ENCODE results near the gene DBF4.
"Not testable (repeated sequence)": the region's sequence is repeated elsewhere in the genome, so short reads cannot be mapped to it uniquely, and the experiment has no call there.

Gene DBF4

DNA sequence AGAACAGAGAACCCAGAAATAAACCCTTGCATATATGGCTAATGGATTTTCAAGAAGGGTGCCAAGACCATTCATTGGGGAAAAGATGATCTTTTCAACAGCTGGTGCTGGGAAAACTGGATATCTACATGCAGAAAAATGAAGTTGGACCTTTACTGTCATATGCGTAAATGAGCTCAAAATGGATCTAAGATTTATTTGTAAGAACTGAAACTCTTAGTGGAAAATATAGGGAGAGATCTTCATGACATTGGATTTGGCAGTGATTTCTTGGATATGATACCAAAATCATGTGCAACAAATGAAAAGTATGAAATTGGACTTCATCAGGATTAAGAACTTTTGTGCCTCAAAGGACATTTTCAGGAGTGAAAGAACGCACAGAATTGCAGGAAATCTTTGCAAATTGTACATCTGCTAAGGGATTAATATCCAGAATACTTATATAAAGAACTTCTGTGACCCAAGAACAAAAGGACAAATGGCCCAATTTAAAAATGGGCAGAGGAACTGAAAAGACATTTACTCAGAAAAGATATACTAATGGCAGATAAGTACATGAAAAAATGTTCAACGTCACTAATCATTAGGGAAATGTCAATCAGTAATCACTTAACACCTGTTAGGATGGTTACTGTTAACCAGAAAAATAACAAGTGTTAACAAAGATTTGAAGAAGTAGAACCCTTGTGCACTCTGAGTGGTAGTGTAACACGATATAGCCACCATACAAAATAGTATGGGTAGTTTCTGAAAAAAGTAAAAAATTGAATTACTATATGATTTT, 6.1 kb downstream of the DBF4 start:
- in situ Hi-C loops (cut with MboI; ENCODE audit: low sequenced_read_pairs): no loop called here

DNA sequence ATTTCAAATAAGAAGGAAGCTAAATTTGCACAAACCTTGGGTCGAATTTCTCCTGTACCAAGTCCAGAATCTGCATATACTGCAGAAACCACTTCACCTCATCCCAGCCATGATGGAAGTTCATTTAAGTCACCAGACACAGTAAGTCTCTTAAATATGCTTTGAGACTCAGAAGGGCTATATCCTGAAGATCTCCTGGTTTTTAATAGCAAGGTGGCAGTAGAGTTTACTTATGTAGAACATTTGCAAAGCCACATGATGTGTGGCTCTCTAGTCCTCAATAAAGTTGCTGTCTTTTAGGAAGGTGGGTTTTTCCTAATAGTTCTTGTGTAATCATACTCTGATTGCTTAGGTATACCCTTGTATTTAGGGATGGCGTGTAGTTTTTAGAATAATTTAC, 8.7 kb downstream of the DBF4 start:
- in situ Hi-C loops (cut with MboI; ENCODE audit: low sequenced_read_pairs): no loop called here

DNA sequence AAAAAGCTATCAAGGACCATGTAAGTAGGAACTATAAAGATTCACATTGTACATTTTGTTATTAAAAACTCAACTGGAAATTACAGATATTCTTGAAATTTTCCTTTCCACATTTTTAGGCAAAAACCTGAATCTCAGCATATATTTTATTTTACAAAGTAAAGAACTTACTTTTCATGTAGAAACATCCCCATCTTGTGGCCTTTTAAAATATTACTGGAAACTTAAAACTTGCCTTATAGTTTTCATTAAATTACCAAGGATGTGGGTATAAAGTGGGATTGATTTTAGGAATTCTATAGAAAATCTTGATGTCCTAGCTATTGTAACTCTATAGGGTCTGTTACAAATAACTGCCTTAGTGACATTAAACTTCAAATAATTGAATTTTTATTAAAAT, 10.6 kb downstream of the DBF4 start:
- in situ Hi-C loops (cut with MboI; ENCODE audit: low sequenced_read_pairs): no loop called here

DNA sequence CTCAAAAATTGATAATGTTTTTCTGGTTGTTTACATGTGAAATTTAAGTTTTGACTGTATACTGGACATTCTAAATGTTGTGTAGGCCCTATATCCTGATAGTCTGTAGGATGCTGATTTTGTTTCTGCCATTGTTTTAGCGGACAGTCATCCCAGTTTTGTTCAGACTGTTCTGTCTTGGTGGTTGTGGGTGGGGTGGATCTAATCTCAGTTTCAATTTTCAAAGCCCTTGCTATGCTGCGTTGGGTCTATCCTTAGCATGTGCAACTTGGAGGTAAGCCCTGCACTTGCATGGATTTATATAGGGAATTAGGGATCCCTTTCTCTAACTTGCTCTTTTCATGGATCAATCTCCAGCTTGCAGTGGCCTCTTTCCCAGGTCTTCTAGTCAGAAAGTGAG, 19.1 kb downstream of the DBF4 start:
- in situ Hi-C loops (cut with MboI; ENCODE audit: low sequenced_read_pairs): no loop called here

DNA sequence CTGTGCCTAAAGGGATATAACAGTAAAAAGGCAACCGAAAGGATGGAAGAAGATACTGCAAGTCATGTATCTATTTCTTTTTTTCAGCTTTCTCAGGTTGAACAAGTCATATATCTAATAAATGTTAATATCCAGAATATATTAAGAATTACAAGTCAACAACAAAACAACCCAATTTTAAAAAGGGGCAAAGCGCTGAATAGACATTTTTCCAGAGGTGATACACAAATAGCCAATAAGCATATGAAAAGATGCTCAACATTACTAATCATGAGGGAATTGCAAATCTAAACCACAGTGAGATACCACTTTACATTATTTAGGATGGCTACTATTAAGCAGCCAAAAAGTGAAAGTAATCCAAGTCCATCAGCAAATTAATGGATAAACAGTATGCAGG, 23.0 kb downstream of the DBF4 start:
- in situ Hi-C loops (cut with MboI; ENCODE audit: low sequenced_read_pairs): no loop called here

DNA sequence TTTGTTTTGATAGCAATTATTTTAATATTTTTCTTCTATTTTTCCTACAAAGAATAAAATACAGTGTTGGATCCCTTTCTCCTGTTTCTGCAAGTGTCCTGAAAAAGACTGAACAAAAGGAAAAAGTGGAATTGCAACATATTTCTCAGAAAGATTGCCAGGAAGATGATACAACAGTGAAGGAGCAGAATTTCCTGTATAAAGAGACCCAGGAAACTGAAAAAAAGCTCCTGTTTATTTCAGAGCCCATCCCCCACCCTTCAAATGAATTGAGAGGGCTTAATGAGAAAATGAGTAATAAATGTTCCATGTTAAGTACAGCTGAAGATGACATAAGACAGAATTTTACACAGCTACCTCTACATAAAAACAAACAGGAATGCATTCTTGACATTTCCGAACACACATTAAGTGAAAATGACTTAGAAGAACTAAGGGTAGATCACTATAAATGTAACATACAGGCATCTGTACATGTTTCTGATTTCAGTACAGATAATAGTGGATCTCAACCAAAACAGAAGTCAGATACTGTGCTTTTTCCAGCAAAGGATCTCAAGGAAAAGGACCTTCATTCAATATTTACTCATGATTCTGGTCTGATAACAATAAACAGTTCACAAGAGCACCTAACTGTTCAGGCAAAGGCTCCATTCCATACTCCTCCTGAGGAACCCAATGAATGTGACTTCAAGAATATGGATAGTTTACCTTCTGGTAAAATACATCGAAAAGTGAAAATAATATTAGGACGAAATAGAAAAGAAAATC, 31.0 kb downstream of the DBF4 start:
- in situ Hi-C loops (cut with MboI; ENCODE audit: low sequenced_read_pairs): not testable (repeated sequence)

DNA sequence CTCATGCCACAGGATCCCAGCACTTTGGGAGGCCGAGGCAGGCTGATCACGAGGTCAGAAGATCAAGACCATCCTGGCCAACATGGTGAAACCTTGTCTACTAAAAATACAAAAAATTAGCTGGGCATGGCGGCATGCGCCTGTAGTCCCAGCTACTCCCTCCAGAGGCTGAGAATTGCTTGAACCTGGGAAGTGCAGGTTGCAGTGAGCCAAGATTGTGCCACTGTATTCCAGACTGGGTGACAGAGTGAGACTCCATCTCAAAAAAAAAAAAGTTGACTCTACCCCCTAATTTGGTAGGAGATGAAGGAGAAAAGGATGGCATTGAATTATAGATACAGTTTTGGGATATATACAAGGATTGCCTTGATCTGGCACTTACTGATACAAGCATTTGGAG, 32.5 kb downstream of the DBF4 start:
- in situ Hi-C loops (cut with MboI; ENCODE audit: low sequenced_read_pairs): not testable (repeated sequence)

DNA sequence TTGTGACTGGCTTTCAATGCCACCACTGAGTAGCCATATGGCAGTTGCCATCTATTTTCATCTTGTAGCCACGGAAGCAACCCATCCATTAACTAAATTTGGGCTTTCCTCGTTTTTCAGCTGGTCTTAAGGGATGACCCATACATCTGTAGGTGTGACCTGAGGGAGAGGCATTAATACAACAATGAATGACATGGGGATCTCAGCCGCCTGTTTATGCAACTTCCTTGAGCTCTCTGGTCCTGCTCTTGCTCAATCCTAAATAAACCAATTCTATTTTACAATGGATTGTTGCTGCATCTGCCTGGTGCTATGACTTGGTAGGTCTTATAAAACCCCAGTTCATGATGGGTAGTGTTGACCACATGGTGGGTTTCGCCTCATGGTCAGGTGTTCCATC, 35.8 kb downstream of the DBF4 start:
- in situ Hi-C loops (cut with MboI; ENCODE audit: low sequenced_read_pairs): no loop called here

DNA sequence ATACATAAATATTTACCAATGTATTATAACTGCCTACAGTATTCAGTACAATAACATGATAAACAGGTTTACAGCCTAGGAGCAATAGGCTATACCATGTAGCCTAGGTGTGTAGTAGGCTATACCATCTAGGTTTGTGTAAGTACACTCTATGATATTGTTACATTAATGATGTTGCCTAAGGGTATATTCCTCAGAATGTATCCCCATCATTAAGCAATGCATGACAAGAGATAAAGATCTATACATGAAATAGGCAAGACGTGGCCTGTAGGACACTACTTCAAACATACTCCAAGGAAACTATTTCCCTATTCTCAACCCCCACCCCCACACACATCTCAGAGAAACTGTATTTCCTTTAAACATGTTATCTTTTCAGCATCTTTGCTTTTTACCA, 42.4 kb downstream of the DBF4 start:
- in situ Hi-C loops (cut with MboI; ENCODE audit: low sequenced_read_pairs): no loop called here

DNA sequence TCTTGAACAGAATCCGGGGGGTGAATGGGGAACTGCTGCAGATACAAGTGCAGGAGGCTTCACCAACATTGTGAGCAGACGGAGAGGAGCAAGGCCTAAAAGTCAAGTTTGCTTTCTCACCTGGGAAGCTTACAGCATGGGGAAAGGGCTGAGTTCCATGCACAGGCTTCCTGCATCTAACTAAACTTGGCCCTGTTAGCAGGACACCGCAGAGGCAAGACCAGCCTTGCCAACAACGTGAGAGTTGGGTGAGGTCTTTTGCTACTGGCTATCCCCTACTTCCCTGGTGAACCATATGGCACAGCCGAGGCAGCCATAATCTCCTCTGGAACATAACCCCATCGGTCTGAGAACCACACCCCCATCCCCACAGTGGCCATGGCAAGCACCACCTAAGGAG, 43.6 kb downstream of the DBF4 start:
- in situ Hi-C loops (cut with MboI; ENCODE audit: low sequenced_read_pairs): no loop called here

DNA sequence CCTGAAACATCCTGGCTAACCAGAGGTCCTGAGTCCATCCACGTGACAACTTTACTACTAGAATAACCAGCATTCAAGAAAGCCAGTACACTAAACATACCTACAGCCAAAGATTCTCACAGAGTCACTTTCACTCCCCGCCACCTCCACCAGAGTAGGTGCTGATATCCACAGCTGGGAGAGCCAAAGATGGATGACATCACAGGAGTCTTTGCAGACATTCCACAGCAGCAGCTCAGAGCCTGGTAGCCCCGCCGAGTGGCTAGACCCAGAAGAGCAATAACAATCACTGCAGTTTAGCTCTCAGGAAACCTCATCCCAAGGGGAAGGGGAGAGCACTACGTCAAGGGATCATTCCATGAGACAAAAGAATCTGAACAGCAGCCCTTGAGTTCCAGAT, 44.3 kb downstream of the DBF4 start:
- in situ Hi-C loops (cut with MboI; ENCODE audit: low sequenced_read_pairs): no loop called here

DNA sequence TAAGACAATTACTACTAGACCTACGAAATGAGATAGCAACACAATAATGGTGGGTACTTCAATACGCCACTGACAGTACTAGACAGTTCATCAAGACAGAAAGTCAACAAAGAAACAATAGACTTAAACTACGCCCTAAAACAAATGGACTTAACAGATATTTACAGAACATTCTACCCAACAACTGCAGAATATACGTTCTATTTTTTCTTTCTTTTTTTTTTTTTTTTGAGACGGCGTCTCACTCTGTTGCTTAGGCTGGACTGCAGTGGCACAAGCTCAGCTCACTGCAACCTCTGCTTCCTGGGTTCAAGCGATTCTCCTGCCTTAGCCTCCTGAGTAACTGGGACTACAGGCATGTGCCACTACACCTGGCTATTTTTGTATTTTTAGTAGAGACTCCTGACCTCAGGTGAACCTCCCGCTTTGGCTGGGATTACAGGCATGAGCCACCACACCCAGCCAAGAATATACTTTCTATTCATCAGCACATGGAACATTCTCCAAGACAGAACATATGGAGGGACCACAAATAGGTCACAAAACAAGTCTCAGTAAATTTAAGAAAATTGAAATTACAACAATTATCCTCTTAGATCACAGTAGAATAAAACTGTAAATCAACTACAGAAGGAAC, 46.6 kb downstream of the DBF4 start:
- in situ Hi-C loops (cut with MboI; ENCODE audit: low sequenced_read_pairs): not testable (repeated sequence)

DNA sequence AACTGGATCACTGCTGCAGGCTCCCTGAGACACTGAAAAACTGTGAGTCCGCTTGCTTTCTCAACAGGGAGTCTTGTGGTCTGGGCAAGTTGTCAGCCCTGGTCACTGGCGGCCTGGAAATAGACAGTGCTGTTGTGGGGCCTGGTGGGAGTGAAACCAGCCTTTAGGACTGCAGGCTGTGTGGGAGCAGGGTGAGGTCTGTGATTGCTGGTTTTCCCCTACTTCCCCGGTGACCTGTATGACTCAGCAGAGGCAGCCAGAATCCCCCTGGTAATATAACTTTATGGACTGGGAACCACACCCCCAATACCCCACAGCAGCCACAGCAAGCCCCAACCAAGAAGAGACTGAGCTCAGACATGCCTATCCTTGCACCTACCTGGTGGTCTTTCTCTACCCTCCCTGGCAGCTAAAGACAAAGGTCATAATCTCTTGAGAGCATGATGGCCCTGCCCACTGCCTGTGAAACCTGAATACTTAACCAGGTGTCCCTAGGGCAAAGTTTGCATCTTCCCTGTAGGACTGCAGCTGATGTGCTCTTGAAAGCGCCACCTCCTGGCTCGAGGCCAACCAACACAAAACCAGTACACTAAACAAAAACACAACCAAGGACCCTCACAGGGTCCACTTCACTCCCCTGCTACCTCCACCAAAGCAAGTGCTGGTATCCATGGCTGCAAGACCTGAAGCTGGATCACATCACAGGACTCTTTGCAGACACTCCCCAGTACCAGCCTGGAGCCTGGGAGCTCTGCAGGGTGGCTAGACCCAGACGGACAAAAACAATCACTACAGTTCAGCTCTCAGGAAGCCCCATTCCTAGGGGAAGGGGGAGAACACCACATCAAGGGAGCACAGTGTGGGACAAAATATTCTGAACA, 50.5 kb downstream of the DBF4 start:
- in situ Hi-C loops (cut with MboI; ENCODE audit: low sequenced_read_pairs): no loop called here

DNA sequence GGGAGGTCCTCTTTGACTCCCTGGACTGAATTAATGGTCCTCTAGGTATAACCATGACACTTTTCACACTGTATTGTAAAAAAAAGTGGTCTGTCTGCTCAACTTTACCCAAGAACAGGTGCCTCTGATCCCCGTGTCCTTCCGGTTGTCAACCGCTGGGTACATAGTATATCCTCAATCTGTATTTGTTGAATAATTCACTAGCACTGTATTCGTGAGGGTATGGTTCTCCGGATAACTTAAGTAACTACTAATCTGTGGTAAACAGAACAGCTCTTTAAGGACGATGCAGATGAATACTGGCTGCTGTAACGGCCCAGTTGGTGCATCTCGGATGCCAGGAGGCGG, 57.3 kb downstream of the DBF4 start:
- in situ Hi-C loops (cut with MboI; ENCODE audit: low sequenced_read_pairs): no loop called here

DNA sequence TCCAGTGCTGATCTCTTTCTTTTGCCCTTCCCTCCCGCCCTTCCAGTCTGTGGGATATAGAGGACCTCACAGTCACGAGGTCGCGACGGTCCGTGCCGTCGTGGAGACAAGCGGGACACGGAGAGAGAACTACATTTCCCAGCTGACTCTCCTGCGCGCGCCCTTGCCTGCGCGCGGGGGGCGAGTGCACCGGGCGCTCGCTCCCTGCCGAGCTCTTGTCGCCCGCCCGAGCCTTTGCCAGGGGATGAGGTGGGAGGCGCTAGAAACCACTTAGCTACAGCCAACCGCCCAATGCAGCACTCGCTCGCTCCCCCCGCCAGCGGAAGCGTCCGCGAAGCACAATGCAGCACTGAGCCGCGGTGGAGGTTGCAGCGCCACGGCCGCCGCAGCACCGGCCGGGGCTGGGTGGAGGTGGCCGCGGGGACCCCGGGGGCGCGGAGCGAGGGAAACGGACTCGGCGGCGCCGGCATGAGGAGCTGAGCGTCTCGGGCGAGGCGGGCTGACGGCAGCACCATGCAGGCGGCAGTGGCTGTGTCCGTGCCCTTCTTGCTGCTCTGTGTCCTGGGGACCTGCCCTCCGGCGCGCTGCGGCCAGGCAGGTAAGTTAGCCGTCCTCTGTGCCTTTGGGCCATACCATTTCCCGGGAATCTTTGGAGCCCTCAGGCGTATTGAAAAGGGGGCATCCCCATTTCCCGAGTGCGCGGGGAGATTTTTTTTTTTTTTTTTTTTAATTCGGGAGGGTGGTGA, 57.8 kb downstream of the DBF4 start, which contains the start of gene ADAM22:
Gene ADAM22, plus strand, starts transcription at position 299 of the 746 bp plus-strand sequence. Its CDS starts 215 bp downstream, at position 514.
- in situ Hi-C loops (cut with MboI; ENCODE audit: low sequenced_read_pairs): no loop called here

DNA sequence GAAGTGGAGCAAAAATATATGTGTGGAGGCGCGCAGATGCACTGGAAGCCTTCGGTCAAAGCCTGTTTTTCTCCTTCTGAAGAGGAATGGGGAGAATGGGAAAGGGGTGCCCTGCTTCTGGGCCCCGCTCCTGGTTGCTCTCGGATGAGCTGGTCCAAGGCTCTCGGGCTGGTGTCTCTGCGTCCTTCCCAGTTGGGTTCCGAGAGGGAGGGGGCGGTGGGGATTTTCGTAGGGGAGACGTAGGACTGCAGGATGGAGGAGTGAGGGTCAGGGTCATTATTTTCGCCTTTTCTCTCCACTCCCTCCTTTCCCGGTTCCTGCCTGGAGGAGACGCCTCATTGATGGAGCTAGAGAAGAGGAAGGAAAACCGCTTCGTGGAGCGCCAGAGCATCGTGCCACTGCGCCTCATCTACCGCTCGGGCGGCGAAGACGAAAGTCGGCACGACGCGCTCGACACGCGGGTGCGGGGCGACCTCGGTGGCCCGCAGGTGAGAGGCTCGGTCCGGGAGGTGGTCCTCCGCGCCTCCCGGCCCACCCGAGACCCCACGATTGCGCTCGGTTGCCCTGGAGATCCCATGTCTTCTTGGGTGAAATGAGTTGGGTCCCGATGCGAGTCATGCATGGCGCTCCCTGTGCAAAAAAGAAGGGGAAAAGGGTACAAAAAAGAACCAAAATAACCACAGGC, 58.5 kb downstream of the DBF4 start:
- in situ Hi-C loops (cut with MboI; ENCODE audit: low sequenced_read_pairs): no loop called here

DNA sequence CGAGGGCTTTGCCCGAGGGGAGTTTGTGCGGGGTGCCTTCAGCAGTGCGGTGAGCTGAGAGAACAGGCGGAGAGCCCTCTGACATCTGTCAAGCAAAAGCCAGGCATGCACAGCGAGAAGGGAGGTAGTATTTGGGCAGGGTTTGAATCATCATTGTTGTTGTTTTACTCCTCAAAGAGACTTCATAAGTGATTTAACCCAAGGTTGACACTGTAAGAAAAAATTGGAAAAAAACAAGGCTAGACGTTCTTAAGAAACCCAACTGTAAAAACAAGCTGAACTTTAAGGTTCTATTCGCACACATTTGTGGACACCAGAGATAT, 59.1 kb downstream of the DBF4 start:
- in situ Hi-C loops (cut with MboI; ENCODE audit: low sequenced_read_pairs): no loop called here

DNA sequence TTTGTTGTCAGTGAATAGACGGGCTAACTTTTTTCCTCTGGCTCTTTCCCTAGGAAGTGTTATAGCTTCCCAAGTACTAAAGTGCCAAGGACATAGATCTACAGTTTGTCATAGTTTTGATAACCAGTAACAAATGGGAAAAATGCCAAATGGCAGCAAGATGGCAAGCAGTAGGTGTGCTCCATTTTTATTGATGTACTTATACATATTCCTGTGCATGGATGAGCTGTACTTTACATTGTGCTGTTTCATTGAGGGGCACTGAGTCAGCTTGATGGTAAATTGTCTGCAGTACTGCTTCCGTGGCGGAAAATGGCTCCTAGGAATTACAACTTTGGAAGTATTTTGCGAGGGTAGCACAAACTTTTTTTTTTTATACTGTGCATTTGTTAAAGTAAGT, 64.8 kb downstream of the DBF4 start:
- in situ Hi-C loops (cut with MboI; ENCODE audit: low sequenced_read_pairs): no loop called here

DNA sequence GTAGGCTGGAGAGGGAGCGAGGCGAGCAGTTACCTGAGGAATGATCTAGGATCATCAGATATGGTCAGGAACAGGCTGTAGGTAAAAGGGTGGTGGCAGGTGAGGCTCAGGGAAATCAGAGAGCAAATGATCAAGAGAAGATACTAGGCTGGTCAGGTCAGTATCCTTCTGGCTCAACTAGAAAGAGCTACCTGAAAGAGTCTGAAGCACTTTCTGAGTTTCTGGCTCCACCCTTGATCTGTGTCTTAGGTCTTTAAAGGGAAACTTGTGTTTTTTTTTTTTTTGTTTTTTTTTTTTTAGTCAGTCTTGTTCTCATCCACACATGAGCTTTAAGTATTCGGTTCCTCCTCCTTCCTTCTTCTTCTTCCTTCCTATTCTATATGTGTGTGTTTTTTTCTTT, 68.3 kb downstream of the DBF4 start:
- in situ Hi-C loops (cut with MboI; ENCODE audit: low sequenced_read_pairs): no loop called here

DNA sequence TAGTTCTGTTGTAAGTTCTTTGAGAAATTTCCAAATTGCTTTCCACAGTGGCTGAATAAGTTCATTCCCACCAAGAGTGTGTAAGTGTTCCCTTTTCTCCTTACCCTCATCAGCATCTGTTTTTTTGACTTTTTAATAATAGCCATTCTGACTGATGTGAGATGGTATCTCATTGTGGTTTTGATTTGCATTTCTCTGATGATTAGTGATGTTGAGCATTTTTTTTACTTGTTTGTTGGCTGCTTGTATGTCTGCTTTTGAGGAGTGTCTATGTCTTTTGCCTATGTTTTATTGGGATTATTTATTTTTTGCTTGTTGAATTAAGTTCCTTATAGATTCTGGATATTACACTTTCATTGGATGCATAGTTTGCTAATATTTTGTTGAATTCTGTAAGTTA, 69.6 kb downstream of the DBF4 start:
- in situ Hi-C loops (cut with MboI; ENCODE audit: low sequenced_read_pairs): not testable (repeated sequence)
